BJ (cell line): Measurements from ENCODE around the gene TTL. TPM values are rescaled to one million over a fixed set of nuclear protein-coding genes. Genes with fewer than 3 reads are reported as not detected.

ENCODE experiments used
- CTCF ChIA-PET: fragments of 350-600 bp; formaldehyde crosslinking; extraction: SDS; loops from one replicate; lab custom pipeline; 2021; ENCODE audit warnings: antibody characterized with exemption, inconsistent platforms; lab: Yijun Ruan, JAX
- POLR2A ChIA-PET: fragments of 300-600 bp; sonication (Branson Sonifier 250); formaldehyde crosslinking; extraction: SDS; loops from one replicate; lab custom pipeline; 2021; ENCODE audit warnings: antibody characterized with exemption; lab: Charles Lee
- DNase-seq: peaks from one replicate; pipeline ENCODE4 v3.0.0-alpha.2; 2011; ENCODE audit warnings: low read depth
- H3K27me3 ChIP-seq: 2 replicates; pipeline ENCODE4 v1.6.0; 2011; ENCODE audit warnings: low read length; ENCODE audit not compliant: control insufficient read depth, insufficient read depth
- H3K36me3 ChIP-seq: 2 replicates; pipeline ENCODE4 v1.5.1; 2011; ENCODE audit warnings: low read length; ENCODE audit not compliant: control insufficient read depth, insufficient read depth
- H3K4me3 ChIP-seq: 2 replicates; pipeline ENCODE4 v1.5.1; 2011; ENCODE audit warnings: low read depth, mild to moderate bottlenecking, control low read depth, low read length
- polyA plus RNA-seq: library from polyadenylated mRNA; depleted of rRNA; stranded (reverse); fragments of >200 nt; gene quantifications from 2 replicates; pipeline ENCODE4 v1.2.3, GENCODE V29; 2011
- TF ChIP-seq, protein P1 (sequence below): IDR thresholded peaks from 2 replicates; pipeline ENCODE4 v1.5.1; 2011; ENCODE audit warnings: low read depth, mild to moderate bottlenecking, control low read depth, inconsistent platforms, low read length, moderate library complexity; ENCODE audit not compliant: insufficient read depth

The TTL gene
- polyA plus RNA-seq, 1 experiment: 11.1 TPM

- TF ChIP-seq, protein P1, sequence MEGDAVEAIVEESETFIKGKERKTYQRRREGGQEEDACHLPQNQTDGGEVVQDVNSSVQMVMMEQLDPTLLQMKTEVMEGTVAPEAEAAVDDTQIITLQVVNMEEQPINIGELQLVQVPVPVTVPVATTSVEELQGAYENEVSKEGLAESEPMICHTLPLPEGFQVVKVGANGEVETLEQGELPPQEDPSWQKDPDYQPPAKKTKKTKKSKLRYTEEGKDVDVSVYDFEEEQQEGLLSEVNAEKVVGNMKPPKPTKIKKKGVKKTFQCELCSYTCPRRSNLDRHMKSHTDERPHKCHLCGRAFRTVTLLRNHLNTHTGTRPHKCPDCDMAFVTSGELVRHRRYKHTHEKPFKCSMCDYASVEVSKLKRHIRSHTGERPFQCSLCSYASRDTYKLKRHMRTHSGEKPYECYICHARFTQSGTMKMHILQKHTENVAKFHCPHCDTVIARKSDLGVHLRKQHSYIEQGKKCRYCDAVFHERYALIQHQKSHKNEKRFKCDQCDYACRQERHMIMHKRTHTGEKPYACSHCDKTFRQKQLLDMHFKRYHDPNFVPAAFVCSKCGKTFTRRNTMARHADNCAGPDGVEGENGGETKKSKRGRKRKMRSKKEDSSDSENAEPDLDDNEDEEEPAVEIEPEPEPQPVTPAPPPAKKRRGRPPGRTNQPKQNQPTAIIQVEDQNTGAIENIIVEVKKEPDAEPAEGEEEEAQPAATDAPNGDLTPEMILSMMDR: no peak
- DNase-seq: no peak
- ChIA-PET POLR2A (no interaction called here), CTCF (interaction anchor here (0.6 to 1.3 kb wide), 6 partner anchors 8 to 200 kb away, joined by 3 to 4 read pairs (median 3); no protein-coding TSS in a partner anchor)
- Histone ChIP-seq H3K27me3 (peaks cover 3% of the 10 kb centered on the region), H3K36me3 (no peaks in the 10 kb centered on the region), H3K4me3 (no peak overlapping the region)
Observed at GRCh38 chr2:112459372-112459771, 22.6 kb upstream of the TTL start.

DNA sequence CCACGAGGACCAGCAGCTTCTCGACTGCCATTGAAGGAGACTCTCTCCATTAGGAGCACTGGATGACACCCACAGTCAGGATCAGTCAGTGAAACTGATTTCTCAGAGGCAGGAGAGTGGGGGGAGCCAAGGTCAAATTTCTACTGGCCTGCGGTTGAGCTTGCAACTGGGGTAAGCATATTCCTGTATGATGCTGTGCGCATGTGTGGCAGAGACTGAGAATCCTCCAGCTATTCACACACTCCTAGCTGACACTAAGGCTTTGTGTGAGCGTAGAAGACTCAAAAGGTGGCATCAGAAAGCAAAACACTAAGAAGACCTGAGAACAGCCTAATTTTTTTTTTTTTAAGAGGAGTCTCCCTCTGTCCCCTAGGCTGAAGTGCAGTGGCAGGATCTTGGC, 19.8 kb upstream of the TTL start:
- CTCF ChIA-PET: interaction anchor here (1.2 kb wide), 2 partner anchors 10 to 12 kb away, joined by 4 read pairs; no protein-coding TSS in a partner anchor
- no peak for DNase-seq
- peaks cover 3% of the 10 kb centered on the region for H3K27me3 ChIP-seq
- H3K4me3 ChIP-seq: no peak overlapping the region
- TF ChIP-seq, protein P1: no peak
- POLR2A ChIA-PET: no interaction called here
- H3K36me3 ChIP-seq: no peaks in the 10 kb centered on the region

- no peaks in the 10 kb centered on the region for H3K36me3 ChIP-seq
- no peak for DNase-seq
- H3K27me3 ChIP-seq: peaks cover 3% of the 10 kb centered on the region
- H3K4me3 ChIP-seq: no peak overlapping the region
- ChIA-PET POLR2A (no interaction called here), CTCF (interaction anchor here (1.2 kb wide), 1 partner anchor 17 kb away, joined by 3 read pairs; no protein-coding TSS in a partner anchor)
- TF ChIP-seq, protein P1: no peak
Observed at GRCh38 chr2:112463256-112463655, 18.7 kb upstream of the TTL start.

DNA sequence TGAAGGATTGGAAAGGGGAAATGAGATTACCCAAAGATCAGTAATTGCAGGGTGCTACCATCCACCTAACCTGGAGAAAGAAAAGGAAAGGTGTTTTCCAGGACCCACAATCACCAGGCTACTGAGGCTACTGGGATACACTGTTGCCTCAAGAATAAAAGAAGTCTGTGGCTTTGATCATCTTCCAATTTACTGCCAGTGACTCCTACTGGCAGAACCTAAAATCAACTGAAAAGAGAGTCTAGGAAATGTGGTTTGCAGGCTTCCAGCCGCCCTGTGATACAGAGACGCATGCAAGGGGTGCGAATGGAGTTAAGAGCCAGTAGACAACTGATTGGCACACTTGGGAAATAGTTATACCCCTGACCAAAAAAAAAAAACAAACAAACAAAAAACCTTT, 16.6 kb upstream of the TTL start:
- ChIA-PET CTCF (no interaction called here), POLR2A (no interaction called here)
- Histone ChIP-seq H3K36me3 (no peaks in the 10 kb centered on the region), H3K27me3 (no peaks in the 10 kb centered on the region; the same call in 1 of the 2 replicates), H3K4me3 (no peak overlapping the region)
- TF ChIP-seq, protein P1: peak; percentile 37
- DNase-seq: no peak

GRCh38 chr2:112472547-112473263, 9.3 kb upstream of the TTL start:
- CTCF ChIA-PET: interaction anchor here (1.4 kb wide), 1 partner anchor 11 kb away, joined by 4 read pairs; no protein-coding TSS in a partner anchor
- TF ChIP-seq, protein P1: no peak
- H3K4me3 ChIP-seq: no peak overlapping the region

More at GRCh38 chr2:112472547-112473263, 9.3 kb upstream of the TTL start:
- POLR2A ChIA-PET: no interaction called here
- Histone ChIP-seq H3K36me3 (no peaks in the 10 kb centered on the region), H3K27me3 (no peaks in the 10 kb centered on the region)
- DNase-seq: no peak
